ENCODE data around the gene OVOL1.

Gene OVOL1

DNA sequence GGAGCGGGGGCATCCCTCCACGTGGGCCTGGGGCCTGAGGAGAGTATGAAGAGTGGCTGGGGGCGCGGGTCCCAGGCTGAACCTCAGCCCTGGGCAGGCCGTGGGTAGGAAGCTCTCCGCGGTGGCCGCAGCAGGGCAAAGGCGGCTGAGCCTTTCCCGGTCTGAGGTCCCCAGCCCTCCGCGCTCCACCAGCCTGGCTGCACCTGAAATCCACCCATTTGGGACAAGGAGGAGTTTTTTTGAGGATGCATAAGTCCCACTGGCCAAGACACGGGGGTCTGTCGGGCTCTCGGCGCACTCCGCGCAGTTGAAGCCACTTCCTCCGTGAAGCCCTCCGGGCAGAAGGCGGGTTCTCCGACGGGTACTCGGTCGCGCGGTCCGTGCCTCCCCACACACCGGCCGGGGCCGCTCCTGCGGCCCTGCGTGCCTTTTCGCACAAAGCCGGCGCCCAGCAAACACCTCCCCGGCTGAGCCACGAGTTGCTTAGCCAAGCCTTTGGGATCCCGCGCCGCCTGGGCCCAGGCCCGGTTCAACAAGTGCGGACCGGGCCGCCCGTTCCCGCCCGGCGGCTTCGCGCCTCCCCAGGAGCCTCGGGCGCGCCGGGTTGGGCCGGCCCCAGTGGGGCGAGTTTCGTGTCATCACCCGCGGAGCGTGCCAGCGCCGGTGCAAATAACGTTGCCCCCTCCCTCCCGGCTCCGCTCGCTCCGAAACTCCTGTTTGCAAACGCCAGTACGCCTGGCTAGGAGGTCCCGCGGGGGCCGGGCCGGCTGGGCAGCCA, 666 bp upstream of the OVOL1 start:
- peak overlapping the region; percentile 48 for H3K4me3 ChIP-seq (ENCODE audit: low read length)
- H3K9ac ChIP-seq (ENCODE audit: low read depth, low read length) = no peak overlapping the region
- H3K27ac ChIP-seq (ENCODE audit: low read depth, low read length) = no peak overlapping the region
- WGBS = 15% methylated on average over 74 of the region's 74 CpGs
- H3K36me3 ChIP-seq (ENCODE audit: insufficient read depth, low read length) = no peaks in the 10 kb centered on the region
- peaks cover 21% of the 10 kb centered on the region for H3K4me1 ChIP-seq (ENCODE audit: insufficient read depth, low read length)
- peaks cover 81% of the 10 kb centered on the region for H3K27me3 ChIP-seq (ENCODE audit: insufficient read depth, low read length)
- no peaks in the 10 kb centered on the region for H3K9me3 ChIP-seq (ENCODE audit: insufficient read depth, low read depth, low read length)

DNA sequence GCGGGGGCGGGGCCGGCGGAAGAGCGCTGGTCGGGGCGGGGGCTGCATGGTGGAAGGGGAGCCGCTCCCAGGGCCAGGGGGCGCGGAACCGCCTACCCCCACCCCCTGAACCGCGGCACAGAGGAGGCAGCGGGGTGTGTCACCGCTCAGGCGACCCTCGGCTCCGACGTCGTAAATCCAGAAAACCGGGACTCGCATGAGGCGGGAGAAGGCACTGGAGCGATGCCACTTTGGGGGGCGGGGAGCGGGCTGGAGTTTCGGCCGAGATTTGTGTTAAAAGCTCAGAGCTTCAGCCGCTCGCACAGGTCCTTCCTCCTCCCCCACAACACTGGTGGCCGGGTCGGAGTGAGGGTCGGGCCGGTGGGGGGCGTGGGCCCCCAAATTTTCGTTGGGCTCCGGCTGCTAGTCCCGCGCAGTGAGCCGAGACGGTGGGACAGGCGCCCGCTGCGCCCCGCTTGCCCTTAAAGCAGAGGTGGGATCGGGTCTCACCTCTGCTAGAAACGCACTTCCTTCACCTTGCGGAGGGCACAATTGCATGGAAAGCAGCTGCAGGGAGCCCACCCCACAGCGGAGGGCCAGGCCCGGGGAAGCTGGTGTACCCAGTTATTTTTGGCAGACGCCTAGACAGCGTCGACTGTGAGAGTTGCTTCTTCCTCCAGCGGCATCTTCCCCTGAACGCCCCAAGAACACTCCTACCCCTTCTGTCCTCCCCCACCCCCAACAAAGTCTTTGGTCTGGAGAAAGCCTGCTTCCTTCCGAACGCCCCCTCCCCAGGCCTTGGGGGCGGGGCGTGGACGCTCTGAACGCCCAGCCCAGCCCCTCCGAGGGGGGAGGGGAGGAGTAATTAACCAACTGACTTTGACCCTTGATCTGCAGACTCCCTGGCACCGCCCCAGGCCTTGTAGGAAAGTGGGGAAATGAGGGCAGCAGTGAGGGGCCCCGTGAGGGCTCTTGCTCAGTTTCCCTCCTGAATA, 1.1 kb downstream of the OVOL1 start:
- H3K27ac ChIP-seq (ENCODE audit: low read depth, low read length) = no peak overlapping the region
- no peaks in the 10 kb centered on the region for H3K9me3 ChIP-seq (ENCODE audit: insufficient read depth, low read depth, low read length)
- H3K9ac ChIP-seq (ENCODE audit: low read depth, low read length) = peak overlapping the region; percentile 56; the same call in 1 of the 2 replicates
- peaks cover 64% of the 10 kb centered on the region for H3K27me3 ChIP-seq (ENCODE audit: insufficient read depth, low read length)
- WGBS = 1% methylated on average over 59 of the region's 64 CpGs
- no peaks in the 10 kb centered on the region for H3K36me3 ChIP-seq (ENCODE audit: insufficient read depth, low read length)
- peaks cover 21% of the 10 kb centered on the region for H3K4me1 ChIP-seq (ENCODE audit: insufficient read depth, low read length)
- peak overlapping the region; percentile 56 for H3K4me3 ChIP-seq (ENCODE audit: low read length)

DNA sequence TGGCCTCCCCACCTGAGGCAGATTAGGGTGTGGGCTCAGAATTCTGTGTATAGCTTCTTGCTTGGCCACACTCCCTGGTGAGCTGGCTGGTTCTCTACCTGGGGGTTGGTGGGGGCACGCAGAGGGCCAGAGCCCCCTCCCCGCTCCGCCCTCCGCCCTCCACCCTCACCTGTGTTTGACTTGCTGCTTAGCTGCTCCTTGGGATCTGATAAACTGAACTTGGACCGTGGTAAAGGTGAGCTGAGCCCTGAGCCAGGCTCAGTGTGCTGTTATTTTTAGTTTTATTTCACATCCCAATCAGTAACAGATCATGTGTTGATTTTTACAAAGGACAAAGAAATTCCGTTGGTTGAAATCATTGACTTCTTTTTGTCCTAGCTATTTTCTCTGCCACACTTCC, 2.0 kb downstream of the OVOL1 start:
- Histone ChIP-seq H3K4me1 (ENCODE audit: insufficient read depth, low read length) (peaks cover 21% of the 10 kb centered on the region), H3K27ac (ENCODE audit: low read depth, low read length) (no peak overlapping the region), H3K9me3 (ENCODE audit: insufficient read depth, low read depth, low read length) (no peaks in the 10 kb centered on the region), H3K36me3 (ENCODE audit: insufficient read depth, low read length) (no peaks in the 10 kb centered on the region), H3K9ac (ENCODE audit: low read depth, low read length) (no peak overlapping the region), H3K27me3 (ENCODE audit: insufficient read depth, low read length) (peaks cover 59% of the 10 kb centered on the region), H3K4me3 (ENCODE audit: low read length) (peak overlapping the region; percentile 56; the same call in 1 of the 2 replicates)
- WGBS = 74% methylated on average over 6 of the region's 6 CpGs

GRCh38 chr11:65789230-65790103, 2.6 kb downstream of the OVOL1 start:
- 64% methylated on average over 11 of the region's 14 CpGs for WGBS
- no peaks in the 10 kb centered on the region for H3K36me3 ChIP-seq (ENCODE audit: insufficient read depth, low read length)
- H3K9ac ChIP-seq (ENCODE audit: low read depth, low read length) = no peak overlapping the region
- H3K4me3 ChIP-seq (ENCODE audit: low read length) = no peak overlapping the region
- H3K4me1 ChIP-seq (ENCODE audit: insufficient read depth, low read length) = peaks cover 21% of the 10 kb centered on the region
- H3K9me3 ChIP-seq (ENCODE audit: insufficient read depth, low read depth, low read length) = no peaks in the 10 kb centered on the region
- H3K27ac ChIP-seq (ENCODE audit: low read depth, low read length) = peak overlapping the region; percentile 41; the same call in 1 of the 2 replicates
- H3K27me3 ChIP-seq (ENCODE audit: insufficient read depth, low read length) = peaks cover 53% of the 10 kb centered on the region

- H3K4me3 ChIP-seq (ENCODE audit: low read length) = no peak overlapping the region
- peaks cover 5% of the 10 kb centered on the region for H3K36me3 ChIP-seq (ENCODE audit: insufficient read depth, low read length)
- H3K9ac ChIP-seq (ENCODE audit: low read depth, low read length) = no peak overlapping the region
- peaks cover 44% of the 10 kb centered on the region for H3K27me3 ChIP-seq (ENCODE audit: insufficient read depth, low read length)
- 73% methylated on average over 13 of the region's 13 CpGs for WGBS
- no peaks in the 10 kb centered on the region for H3K9me3 ChIP-seq (ENCODE audit: insufficient read depth, low read depth, low read length)
- peaks cover 21% of the 10 kb centered on the region for H3K4me1 ChIP-seq (ENCODE audit: insufficient read depth, low read length)
- no peak overlapping the region for H3K27ac ChIP-seq (ENCODE audit: low read depth, low read length)
These were observed 3.4 kb downstream of the OVOL1 start for GRCh38 chr11:65790104-65790901.

GRCh38 chr11:65790902-65791650, 4.2 kb downstream of the OVOL1 start:
- H3K4me3 ChIP-seq (ENCODE audit: low read length) = no peak overlapping the region
- no peak overlapping the region for H3K9ac ChIP-seq (ENCODE audit: low read depth, low read length)
- H3K4me1 ChIP-seq (ENCODE audit: insufficient read depth, low read length) = peaks cover 21% of the 10 kb centered on the region
- 92% methylated on average over 18 of the region's 18 CpGs for WGBS
- no peaks in the 10 kb centered on the region for H3K9me3 ChIP-seq (ENCODE audit: insufficient read depth, low read depth, low read length)
- H3K36me3 ChIP-seq (ENCODE audit: insufficient read depth, low read length) = peaks cover 5% of the 10 kb centered on the region
- no peak overlapping the region for H3K27ac ChIP-seq (ENCODE audit: low read depth, low read length)
- peaks cover 37% of the 10 kb centered on the region for H3K27me3 ChIP-seq (ENCODE audit: insufficient read depth, low read length)

DNA sequence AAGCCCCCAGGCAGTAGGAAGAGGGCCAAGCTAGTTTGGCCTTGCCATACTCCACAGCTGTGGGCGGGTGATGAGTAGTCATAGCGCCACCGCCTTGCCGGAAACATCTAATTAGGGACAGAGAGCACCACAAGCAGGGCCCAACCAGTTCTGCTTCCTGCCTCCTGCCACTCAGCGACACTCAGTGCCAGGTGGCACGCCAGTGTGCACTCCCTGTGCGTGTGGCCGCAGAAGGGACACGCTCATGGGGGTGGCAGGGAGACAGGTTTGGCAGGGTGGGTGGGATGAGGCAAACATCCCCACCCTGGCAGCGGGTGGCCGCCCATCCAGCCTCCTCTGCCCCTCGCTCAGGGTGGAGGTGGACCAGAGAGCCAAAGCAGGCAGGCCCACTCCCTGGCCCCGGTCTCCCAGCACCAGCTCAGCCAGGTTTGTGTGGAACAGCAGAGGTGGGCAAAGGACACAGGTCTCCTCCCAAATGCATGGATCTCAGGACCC, 4.9 kb downstream of the OVOL1 start:
- peaks cover 21% of the 10 kb centered on the region for H3K4me1 ChIP-seq (ENCODE audit: insufficient read depth, low read length)
- H3K4me3 ChIP-seq (ENCODE audit: low read length) = no peak overlapping the region
- no peaks in the 10 kb centered on the region for H3K9me3 ChIP-seq (ENCODE audit: insufficient read depth, low read depth, low read length)
- WGBS = 94% methylated on average over 13 of the region's 13 CpGs
- no peak overlapping the region for H3K27ac ChIP-seq (ENCODE audit: low read depth, low read length)
- H3K27me3 ChIP-seq (ENCODE audit: insufficient read depth, low read length) = peaks cover 30% of the 10 kb centered on the region
- peaks cover 5% of the 10 kb centered on the region for H3K36me3 ChIP-seq (ENCODE audit: insufficient read depth, low read length)
- no peak overlapping the region for H3K9ac ChIP-seq (ENCODE audit: low read depth, low read length)

DNA sequence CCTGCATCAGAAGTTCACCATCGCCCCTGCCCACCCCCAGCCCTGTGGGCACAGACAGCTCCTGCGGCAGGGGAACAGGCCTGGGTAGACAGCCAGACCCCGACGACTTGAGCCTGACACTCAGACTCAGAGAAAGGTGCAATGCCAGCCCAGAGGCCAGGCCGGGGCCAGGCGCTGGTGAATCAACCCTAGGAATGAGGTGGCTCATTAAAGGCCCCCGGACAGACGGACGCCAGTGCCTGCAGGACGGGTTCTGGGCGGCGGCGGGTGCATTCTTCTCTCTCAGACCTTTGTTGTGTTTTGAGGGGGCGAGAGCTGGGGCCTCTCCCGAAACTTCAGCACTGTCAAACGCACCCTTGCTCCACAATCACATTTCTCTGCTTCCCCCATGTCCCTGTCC, 5.6 kb downstream of the OVOL1 start:
- H3K27ac ChIP-seq (ENCODE audit: low read depth, low read length) = no peak overlapping the region
- WGBS = 93% methylated on average over 16 of the region's 16 CpGs
- no peaks in the 10 kb centered on the region for H3K9me3 ChIP-seq (ENCODE audit: insufficient read depth, low read depth, low read length)
- H3K4me1 ChIP-seq (ENCODE audit: insufficient read depth, low read length) = peaks cover 26% of the 10 kb centered on the region
- H3K36me3 ChIP-seq (ENCODE audit: insufficient read depth, low read length) = peaks cover 5% of the 10 kb centered on the region
- H3K9ac ChIP-seq (ENCODE audit: low read depth, low read length) = no peak overlapping the region
- H3K27me3 ChIP-seq (ENCODE audit: insufficient read depth, low read length) = peaks cover 25% of the 10 kb centered on the region
- H3K4me3 ChIP-seq (ENCODE audit: low read length) = no peak overlapping the region

DNA sequence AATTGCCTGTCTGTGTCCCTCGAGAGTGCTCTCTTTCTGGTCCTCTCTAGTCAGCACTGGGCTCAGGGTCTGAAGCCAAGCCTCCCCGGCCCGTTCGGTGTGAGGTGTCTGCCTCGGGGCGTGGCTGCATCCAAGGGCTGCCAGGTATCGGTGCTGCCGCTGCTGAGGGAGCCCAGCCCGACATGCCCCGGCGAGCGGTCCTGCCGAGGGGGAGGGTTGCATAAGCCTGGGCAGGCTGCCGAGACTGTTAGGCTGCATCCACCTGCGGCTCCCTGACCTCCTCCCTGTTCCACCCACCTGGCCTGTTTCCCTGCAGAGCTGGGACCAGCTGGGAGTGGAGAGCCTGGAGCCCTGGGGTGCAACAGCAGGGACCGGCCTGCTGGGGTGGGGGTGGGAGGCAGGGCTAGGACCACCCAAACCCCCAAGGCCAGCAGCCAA, 6.3 kb downstream of the OVOL1 start:
- Histone ChIP-seq H3K27me3 (ENCODE audit: insufficient read depth, low read length) (peaks cover 18% of the 10 kb centered on the region), H3K4me3 (ENCODE audit: low read length) (no peak overlapping the region), H3K36me3 (ENCODE audit: insufficient read depth, low read length) (peaks cover 5% of the 10 kb centered on the region), H3K27ac (ENCODE audit: low read depth, low read length) (no peak overlapping the region), H3K9me3 (ENCODE audit: insufficient read depth, low read depth, low read length) (no peaks in the 10 kb centered on the region), H3K9ac (ENCODE audit: low read depth, low read length) (no peak overlapping the region), H3K4me1 (ENCODE audit: insufficient read depth, low read length) (peaks cover 27% of the 10 kb centered on the region)
- 72% methylated on average over 16 of the region's 16 CpGs for WGBS

All from HUES64 (cell line).